H1 (cell line): ENCODE measurements around the gene TMSB4Y.
A peak's percentile ranks its signal among the peaks of the same experiment; 100 is the strongest.

Source experiments
- BRCA1 ChIP-seq: IDR thresholded peaks from 2 replicates; pipeline ENCODE4 v1.6.1; 2012; ENCODE audit warnings: low read depth, low read length, improper control_type of control experiment
- EZH2 ChIP-seq: fragments of 200-600 bp; sonication (generic); IDR thresholded peaks from 2 replicates; pipeline ENCODE4 v1.7.1; 2012; ENCODE audit warnings: low read depth, mild to moderate bottlenecking, moderate library complexity, low read length, inconsistent platforms; ENCODE audit not compliant: severe bottlenecking
- TF ChIP-seq, protein P1 (sequence below), 3 experiments: IDR thresholded peaks; 1 replicate in 2 of 3; 2 replicates in 1 of 3; pipeline versions ENCODE4 v1.5.1 to v1.6.1; 2011; ENCODE audit warnings: low read length in 3 of 3, mild to moderate bottlenecking in 3 of 3, inconsistent platforms in 2 of 3, low read depth in 1 of 3, moderate library complexity in 1 of 3; ENCODE audit not compliant: insufficient read depth in 1 of 3; ENCODE audit errors: control extremely low read depth in 1 of 3

DNA sequence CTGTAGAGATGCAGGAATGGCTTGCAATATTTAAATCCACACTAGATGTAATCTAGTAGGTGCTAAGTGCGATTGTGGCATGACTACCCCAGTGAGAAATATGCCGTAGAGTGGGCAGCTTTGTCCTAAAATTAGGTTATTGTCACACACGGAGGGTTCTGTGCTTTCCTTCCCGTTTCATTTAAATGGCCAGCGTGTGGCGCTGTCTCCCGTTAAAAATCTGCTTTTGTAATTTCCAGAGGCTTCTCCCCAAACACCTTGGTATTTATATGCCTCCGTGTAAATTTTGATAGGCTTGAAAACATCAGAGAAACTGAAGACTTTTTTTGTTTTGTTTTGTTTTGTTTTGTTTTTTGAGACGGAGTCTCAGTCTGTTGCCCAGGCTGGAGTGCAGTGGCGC lies 34.9 kb downstream of the TMSB4Y start:
- TF ChIP-seq, protein P1, sequence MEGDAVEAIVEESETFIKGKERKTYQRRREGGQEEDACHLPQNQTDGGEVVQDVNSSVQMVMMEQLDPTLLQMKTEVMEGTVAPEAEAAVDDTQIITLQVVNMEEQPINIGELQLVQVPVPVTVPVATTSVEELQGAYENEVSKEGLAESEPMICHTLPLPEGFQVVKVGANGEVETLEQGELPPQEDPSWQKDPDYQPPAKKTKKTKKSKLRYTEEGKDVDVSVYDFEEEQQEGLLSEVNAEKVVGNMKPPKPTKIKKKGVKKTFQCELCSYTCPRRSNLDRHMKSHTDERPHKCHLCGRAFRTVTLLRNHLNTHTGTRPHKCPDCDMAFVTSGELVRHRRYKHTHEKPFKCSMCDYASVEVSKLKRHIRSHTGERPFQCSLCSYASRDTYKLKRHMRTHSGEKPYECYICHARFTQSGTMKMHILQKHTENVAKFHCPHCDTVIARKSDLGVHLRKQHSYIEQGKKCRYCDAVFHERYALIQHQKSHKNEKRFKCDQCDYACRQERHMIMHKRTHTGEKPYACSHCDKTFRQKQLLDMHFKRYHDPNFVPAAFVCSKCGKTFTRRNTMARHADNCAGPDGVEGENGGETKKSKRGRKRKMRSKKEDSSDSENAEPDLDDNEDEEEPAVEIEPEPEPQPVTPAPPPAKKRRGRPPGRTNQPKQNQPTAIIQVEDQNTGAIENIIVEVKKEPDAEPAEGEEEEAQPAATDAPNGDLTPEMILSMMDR (IDR thresholded peaks at IDR 0.05; ENCODE audit: control extremely low read depth in 1 of 3, insufficient read depth in 1 of 3, low read depth in 1 of 3, low read length in 3 of 3) = peak; percentile 20 to 58 (median 31); a peak in 2 of 4 replicates
- TF ChIP-seq BRCA1 (no peak), EZH2 (no peak)
